Mucosa of stomach (tissue), 1 donor: Measurements from ENCODE around the gene PXMP4.
"Not testable (repeated sequence)": the region's sequence is repeated elsewhere in the genome, so short reads cannot be mapped to it uniquely, and the experiment has no call there.

Source experiments
- H3K27me3 ChIP-seq: one replicate; pipeline ENCODE4 v1.7.0; 2013; ENCODE audit warnings: mild to moderate bottlenecking, low read length; ENCODE audit not compliant: control insufficient read depth, insufficient read depth
- H3K36me3 ChIP-seq: one replicate; pipeline ENCODE4 v1.7.0; 2013; ENCODE audit warnings: low read length; ENCODE audit not compliant: control insufficient read depth, insufficient read depth
- H3K4me1 ChIP-seq: one replicate; pipeline ENCODE4 v1.7.0; 2013; ENCODE audit warnings: mild to moderate bottlenecking, low read length; ENCODE audit not compliant: control insufficient read depth, insufficient read depth
- H3K4me3 ChIP-seq: one replicate; pipeline ENCODE4 v1.7.0; 2013; ENCODE audit warnings: low read length
- H3K9ac ChIP-seq: one replicate; pipeline ENCODE4 v1.7.0; 2013; ENCODE audit warnings: mild to moderate bottlenecking, low read length, moderate library complexity
- H3K9me3 ChIP-seq: one replicate; pipeline ENCODE4 v1.7.0; 2013; ENCODE audit warnings: mild to moderate bottlenecking, low read length, moderate library complexity; ENCODE audit not compliant: control insufficient read depth
- donor health status: Pancreatic carcinoma.

PXMP4 gene

GRCh38 chr20:33710681-33711445 is 9.2 kb downstream of the PXMP4 start:
- H3K9ac ChIP-seq = no peak overlapping the region
- no peaks in the 10 kb centered on the region for H3K27me3 ChIP-seq
- no peak overlapping the region for H3K4me3 ChIP-seq
- H3K36me3 ChIP-seq = no peaks in the 10 kb centered on the region
- peaks cover 21% of the 10 kb centered on the region for H3K4me1 ChIP-seq
- no peaks in the 10 kb centered on the region for H3K9me3 ChIP-seq

GRCh38 chr20:33709905-33710541 is 10.1 kb downstream of the PXMP4 start:
- Histone ChIP-seq H3K9ac (no peak overlapping the region), H3K36me3 (no peaks in the 10 kb centered on the region), H3K4me1 (peaks cover 21% of the 10 kb centered on the region), H3K27me3 (no peaks in the 10 kb centered on the region), H3K9me3 (no peaks in the 10 kb centered on the region), H3K4me3 (no peak overlapping the region)

- no peaks in the 10 kb centered on the region for H3K9me3 ChIP-seq
- no peak overlapping the region for H3K4me3 ChIP-seq
- H3K27me3 ChIP-seq = no peaks in the 10 kb centered on the region
- no peaks in the 10 kb centered on the region for H3K36me3 ChIP-seq
- no peak overlapping the region for H3K9ac ChIP-seq
- H3K4me1 ChIP-seq = peaks cover 21% of the 10 kb centered on the region
Measured at GRCh38 chr20:33709398-33709797, 10.7 kb downstream of the PXMP4 start.

GRCh38 chr20:33707668-33708067 is 12.4 kb downstream of the PXMP4 start:
- H3K27me3 ChIP-seq = no peaks in the 10 kb centered on the region
- H3K9me3 ChIP-seq = no peaks in the 10 kb centered on the region
- no peak overlapping the region for H3K9ac ChIP-seq
- H3K36me3 ChIP-seq = no peaks in the 10 kb centered on the region
- peaks cover 21% of the 10 kb centered on the region for H3K4me1 ChIP-seq
- no peak overlapping the region for H3K4me3 ChIP-seq

GRCh38 chr20:33704197-33704924 is 15.7 kb downstream of the PXMP4 start:
- no peaks in the 10 kb centered on the region for H3K36me3 ChIP-seq
- no peak overlapping the region for H3K4me3 ChIP-seq
- H3K9me3 ChIP-seq = no peaks in the 10 kb centered on the region
- no peaks in the 10 kb centered on the region for H3K27me3 ChIP-seq
- no peaks in the 10 kb centered on the region for H3K4me1 ChIP-seq
- no peak overlapping the region for H3K9ac ChIP-seq

- no peaks in the 10 kb centered on the region for H3K27me3 ChIP-seq
- H3K9ac ChIP-seq = no peak overlapping the region
- H3K4me3 ChIP-seq = no peak overlapping the region
- H3K36me3 ChIP-seq = no peaks in the 10 kb centered on the region
- H3K4me1 ChIP-seq = no peaks in the 10 kb centered on the region
- no peaks in the 10 kb centered on the region for H3K9me3 ChIP-seq
Measured at GRCh38 chr20:33703498-33704137, 16.5 kb downstream of the PXMP4 start.

- Histone ChIP-seq H3K4me3 (no peak overlapping the region), H3K36me3 (no peaks in the 10 kb centered on the region), H3K4me1 (no peaks in the 10 kb centered on the region), H3K27me3 (no peaks in the 10 kb centered on the region), H3K9me3 (no peaks in the 10 kb centered on the region), H3K9ac (no peak overlapping the region)
Measured at GRCh38 chr20:33702861-33703260, 17.2 kb downstream of the PXMP4 start.

GRCh38 chr20:33701629-33702450 is 18.3 kb downstream of the PXMP4 start:
- H3K4me1 ChIP-seq = no peaks in the 10 kb centered on the region
- H3K4me3 ChIP-seq = no peak overlapping the region
- H3K36me3 ChIP-seq = no peaks in the 10 kb centered on the region
- H3K9ac ChIP-seq = no peak overlapping the region
- H3K27me3 ChIP-seq = no peaks in the 10 kb centered on the region
- H3K9me3 ChIP-seq = no peaks in the 10 kb centered on the region

- not testable (repeated sequence) for H3K36me3 ChIP-seq, H3K4me1 ChIP-seq, H3K4me3 ChIP-seq, H3K9ac ChIP-seq, H3K27me3 ChIP-seq, H3K9me3 ChIP-seq
Measured at GRCh38 chr20:33700696-33701441, 19.2 kb downstream of the PXMP4 start.

- not testable (repeated sequence) for H3K9me3 ChIP-seq, H3K27me3 ChIP-seq, H3K9ac ChIP-seq, H3K4me3 ChIP-seq, H3K36me3 ChIP-seq, H3K4me1 ChIP-seq
Measured at GRCh38 chr20:33698966-33699365, 21.1 kb downstream of the PXMP4 start.

- Histone ChIP-seq H3K9me3 (no peaks in the 10 kb centered on the region), H3K36me3 (no peaks in the 10 kb centered on the region), H3K27me3 (no peaks in the 10 kb centered on the region), H3K4me3 (no peak overlapping the region), H3K4me1 (no peaks in the 10 kb centered on the region), H3K9ac (no peak overlapping the region)
Measured at GRCh38 chr20:33697129-33697528, 23.0 kb downstream of the PXMP4 start.
